PC-9 (cell line): ENCODE data around the gene KCNG4.
A peak's percentile ranks its signal among the peaks of the same experiment; 100 is the strongest.

Experiments used
- EZH2 ChIP-seq: fragments of 200-600 bp; sonication (generic); IDR thresholded peaks from 2 replicates; pipeline ENCODE4 v1.8.0; 2017; ENCODE audit warnings: antibody characterized with exemption, low read depth
- TF ChIP-seq, protein P1 (sequence below): fragments of 200-600 bp; sonication (generic); conservative IDR thresholded peaks from 2 replicates; pipeline ENCODE4 v1.6.1; 2017; ENCODE audit warnings: mixed run types, antibody characterized with exemption, mild to moderate bottlenecking, moderate library complexity

DNA sequence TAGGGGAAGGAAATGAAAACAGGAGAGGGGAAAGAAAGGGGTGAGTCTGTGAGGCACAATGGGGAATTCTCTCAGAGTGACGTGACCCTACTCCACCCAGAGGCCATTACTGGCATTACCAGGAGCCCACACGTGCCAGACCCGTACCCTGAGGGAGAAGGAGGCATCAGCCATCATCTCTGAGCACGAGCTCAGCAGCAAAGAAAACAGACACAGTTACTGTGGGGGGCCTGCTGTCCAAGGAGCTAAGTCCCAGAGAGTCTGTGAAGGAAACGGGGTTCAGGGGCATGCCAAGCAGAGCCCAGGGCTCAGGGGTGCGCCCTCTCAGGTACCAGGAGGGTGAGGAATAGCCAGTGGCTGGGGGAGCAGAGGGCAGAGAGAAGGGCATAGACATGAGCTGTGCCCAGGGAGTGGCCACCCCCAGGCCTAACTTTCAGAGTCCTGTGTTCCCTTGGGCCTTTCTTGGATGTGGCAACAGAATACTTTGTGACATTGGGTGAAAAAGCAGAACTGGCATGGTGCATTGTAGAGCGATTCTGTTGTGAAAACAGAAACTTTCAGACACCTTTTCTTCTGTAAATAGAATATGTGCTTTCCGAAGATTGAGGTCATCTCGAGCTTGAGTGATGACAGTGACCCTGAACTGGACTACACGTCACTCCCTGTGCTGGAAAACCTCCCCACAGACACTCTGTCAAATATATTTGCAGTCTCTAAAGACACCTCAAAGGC, 64.3 kb downstream of the KCNG4 start:
- TF ChIP-seq, protein P1, sequence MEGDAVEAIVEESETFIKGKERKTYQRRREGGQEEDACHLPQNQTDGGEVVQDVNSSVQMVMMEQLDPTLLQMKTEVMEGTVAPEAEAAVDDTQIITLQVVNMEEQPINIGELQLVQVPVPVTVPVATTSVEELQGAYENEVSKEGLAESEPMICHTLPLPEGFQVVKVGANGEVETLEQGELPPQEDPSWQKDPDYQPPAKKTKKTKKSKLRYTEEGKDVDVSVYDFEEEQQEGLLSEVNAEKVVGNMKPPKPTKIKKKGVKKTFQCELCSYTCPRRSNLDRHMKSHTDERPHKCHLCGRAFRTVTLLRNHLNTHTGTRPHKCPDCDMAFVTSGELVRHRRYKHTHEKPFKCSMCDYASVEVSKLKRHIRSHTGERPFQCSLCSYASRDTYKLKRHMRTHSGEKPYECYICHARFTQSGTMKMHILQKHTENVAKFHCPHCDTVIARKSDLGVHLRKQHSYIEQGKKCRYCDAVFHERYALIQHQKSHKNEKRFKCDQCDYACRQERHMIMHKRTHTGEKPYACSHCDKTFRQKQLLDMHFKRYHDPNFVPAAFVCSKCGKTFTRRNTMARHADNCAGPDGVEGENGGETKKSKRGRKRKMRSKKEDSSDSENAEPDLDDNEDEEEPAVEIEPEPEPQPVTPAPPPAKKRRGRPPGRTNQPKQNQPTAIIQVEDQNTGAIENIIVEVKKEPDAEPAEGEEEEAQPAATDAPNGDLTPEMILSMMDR, result peak; percentile 87
- TF ChIP-seq EZH2, result no peak
